ENCODE measurements around the gene ENTPD1. TPM values are rescaled to one million over a fixed set of nuclear protein-coding genes. Genes with fewer than 3 reads are reported as not detected.

The ENTPD1 gene
- total and polyA plus RNA-seq, 10 of the 15 experiments (the other 5 are each of a cell fraction or from before 2014, with no cell fraction given): 110 to 413 (median 161) TPM

DNA sequence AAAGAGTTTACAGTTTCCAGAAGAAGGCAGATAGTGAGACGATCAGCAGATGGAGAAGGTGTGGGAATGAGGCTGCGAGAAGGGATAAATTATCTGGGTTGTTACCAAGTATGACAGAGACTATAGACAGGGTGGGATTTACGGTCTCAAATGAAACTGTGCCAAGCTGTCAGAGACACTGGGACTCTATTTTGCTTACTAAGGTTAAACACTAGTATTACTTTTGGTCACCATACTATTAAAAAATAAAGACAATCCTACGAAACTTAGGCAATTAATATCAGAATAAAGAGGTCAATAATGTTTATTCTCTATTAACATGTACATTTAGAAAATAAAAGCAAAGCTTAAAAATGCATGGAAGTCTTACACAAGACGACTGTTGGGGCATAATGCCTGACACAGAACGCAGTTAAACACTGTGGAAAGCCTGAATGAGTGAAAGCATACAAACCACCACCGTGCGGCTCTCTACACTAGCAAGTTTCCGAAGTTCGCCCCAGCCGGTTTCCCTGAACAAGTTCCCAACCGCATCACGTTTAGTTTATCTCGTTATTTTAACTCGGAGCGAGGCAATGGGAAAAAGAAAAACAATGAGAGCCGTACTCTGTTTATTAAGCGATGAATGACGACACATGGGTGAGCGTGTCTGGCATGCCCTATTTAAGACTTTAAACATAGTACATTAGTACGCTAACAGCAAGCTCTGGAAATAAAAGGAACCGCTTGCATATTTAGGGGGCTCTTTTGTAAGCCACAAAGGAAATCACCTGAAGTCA is 150.9 kb downstream of the ENTPD1 start (continued):
- TF ChIP-seq, protein P1, sequence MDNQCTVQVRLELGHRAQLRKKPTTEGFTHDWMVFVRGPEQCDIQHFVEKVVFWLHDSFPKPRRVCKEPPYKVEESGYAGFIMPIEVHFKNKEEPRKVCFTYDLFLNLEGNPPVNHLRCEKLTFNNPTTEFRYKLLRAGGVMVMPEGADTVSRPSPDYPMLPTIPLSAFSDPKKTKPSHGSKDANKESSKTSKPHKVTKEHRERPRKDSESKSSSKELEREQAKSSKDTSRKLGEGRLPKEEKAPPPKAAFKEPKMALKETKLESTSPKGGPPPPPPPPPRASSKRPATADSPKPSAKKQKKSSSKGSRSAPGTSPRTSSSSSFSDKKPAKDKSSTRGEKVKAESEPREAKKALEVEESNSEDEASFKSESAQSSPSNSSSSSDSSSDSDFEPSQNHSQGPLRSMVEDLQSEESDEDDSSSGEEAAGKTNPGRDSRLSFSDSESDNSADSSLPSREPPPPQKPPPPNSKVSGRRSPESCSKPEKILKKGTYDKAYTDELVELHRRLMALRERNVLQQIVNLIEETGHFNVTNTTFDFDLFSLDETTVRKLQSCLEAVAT (IDR thresholded peaks at IDR 0.05): no peak
- TF ChIP-seq, protein P2, sequence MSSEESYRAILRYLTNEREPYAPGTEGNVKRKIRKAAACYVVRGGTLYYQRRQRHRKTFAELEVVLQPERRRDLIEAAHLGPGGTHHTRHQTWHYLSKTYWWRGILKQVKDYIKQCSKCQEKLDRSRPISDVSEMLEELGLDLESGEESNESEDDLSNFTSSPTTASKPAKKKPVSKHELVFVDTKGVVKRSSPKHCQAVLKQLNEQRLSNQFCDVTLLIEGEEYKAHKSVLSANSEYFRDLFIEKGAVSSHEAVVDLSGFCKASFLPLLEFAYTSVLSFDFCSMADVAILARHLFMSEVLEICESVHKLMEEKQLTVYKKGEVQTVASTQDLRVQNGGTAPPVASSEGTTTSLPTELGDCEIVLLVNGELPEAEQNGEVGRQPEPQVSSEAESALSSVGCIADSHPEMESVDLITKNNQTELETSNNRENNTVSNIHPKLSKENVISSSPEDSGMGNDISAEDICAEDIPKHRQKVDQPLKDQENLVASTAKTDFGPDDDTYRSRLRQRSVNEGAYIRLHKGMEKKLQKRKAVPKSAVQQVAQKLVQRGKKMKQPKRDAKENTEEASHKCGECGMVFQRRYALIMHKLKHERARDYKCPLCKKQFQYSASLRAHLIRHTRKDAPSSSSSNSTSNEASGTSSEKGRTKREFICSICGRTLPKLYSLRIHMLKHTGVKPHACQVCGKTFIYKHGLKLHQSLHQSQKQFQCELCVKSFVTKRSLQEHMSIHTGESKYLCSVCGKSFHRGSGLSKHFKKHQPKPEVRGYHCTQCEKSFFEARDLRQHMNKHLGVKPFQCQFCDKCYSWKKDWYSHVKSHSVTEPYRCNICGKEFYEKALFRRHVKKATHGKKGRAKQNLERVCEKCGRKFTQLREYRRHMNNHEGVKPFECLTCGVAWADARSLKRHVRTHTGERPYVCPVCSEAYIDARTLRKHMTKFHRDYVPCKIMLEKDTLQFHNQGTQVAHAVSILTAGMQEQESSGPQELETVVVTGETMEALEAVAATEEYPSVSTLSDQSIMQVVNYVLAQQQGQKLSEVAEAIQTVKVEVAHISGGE (CRISPR knock-in tag; IDR thresholded peaks at IDR 0.05): no peak
- peak; percentile 42; the same call in 1 of the 2 replicates for TF ChIP-seq CREB1 (IDR thresholded peaks at IDR 0.05; ENCODE audit: low read depth)
- TF ChIP-seq CBFB (IDR thresholded peaks at IDR 0.05; ENCODE audit: low read depth): no peak
- no peak for TF ChIP-seq SMARCA5 (IDR thresholded peaks at IDR 0.05)
- peak; percentile 25; the same call in 1 of the 2 replicates for TF ChIP-seq ATF7 (IDR thresholded peaks at IDR 0.05; ENCODE audit: low read depth)
- no peak for TF ChIP-seq IKZF2 (IDR thresholded peaks at IDR 0.05)
- no peak for TF ChIP-seq CHD1 (IDR thresholded peaks at IDR 0.05; ENCODE audit: low read depth, low read length)
- TF ChIP-seq, protein P3, sequence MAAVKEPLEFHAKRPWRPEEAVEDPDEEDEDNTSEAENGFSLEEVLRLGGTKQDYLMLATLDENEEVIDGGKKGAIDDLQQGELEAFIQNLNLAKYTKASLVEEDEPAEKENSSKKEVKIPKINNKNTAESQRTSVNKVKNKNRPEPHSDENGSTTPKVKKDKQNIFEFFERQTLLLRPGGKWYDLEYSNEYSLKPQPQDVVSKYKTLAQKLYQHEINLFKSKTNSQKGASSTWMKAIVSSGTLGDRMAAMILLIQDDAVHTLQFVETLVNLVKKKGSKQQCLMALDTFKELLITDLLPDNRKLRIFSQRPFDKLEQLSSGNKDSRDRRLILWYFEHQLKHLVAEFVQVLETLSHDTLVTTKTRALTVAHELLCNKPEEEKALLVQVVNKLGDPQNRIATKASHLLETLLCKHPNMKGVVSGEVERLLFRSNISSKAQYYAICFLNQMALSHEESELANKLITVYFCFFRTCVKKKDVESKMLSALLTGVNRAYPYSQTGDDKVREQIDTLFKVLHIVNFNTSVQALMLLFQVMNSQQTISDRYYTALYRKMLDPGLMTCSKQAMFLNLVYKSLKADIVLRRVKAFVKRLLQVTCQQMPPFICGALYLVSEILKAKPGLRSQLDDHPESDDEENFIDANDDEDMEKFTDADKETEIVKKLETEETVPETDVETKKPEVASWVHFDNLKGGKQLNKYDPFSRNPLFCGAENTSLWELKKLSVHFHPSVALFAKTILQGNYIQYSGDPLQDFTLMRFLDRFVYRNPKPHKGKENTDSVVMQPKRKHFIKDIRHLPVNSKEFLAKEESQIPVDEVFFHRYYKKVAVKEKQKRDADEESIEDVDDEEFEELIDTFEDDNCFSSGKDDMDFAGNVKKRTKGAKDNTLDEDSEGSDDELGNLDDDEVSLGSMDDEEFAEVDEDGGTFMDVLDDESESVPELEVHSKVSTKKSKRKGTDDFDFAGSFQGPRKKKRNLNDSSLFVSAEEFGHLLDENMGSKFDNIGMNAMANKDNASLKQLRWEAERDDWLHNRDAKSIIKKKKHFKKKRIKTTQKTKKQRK (IDR thresholded peaks at IDR 0.05; ENCODE audit: low read depth, low read length): no peak
- peak; percentile 58 for TF ChIP-seq RAD21 (IDR thresholded peaks at IDR 0.05; ENCODE audit: insufficient read depth, low read depth, low read length)
- 0 out of 2 replicates have a peak, but pooled peaks have one; percentile 19 for TF ChIP-seq CREM (IDR thresholded peaks at IDR 0.05; ENCODE audit: low read depth)
- no peak for TF ChIP-seq KDM1A (IDR thresholded peaks at IDR 0.05; ENCODE audit: borderline replicate concordance)
- TF ChIP-seq POU2F2 (IDR thresholded peaks at IDR 0.05; ENCODE audit: borderline replicate concordance, low read depth, low read length): no peak
- TF ChIP-seq SREBF2 (IDR thresholded peaks at IDR 0.05; ENCODE audit: low read length): no peak
- no peak for TF ChIP-seq EZH2 (IDR thresholded peaks at IDR 0.05; ENCODE audit: borderline replicate concordance, control insufficient read depth, low read depth, low read length)
- TF ChIP-seq ZNF24 (IDR thresholded peaks at IDR 0.05): no peak
- no peak for TF ChIP-seq FOXM1 (IDR thresholded peaks at IDR 0.05; ENCODE audit: low read depth, low read length)
- TF ChIP-seq CBX5 (IDR thresholded peaks at IDR 0.05; ENCODE audit: low read depth): 0 out of 2 replicates have a peak, but pooled peaks have one; percentile 49
